Measurements from ENCODE around the gene RABL3. TPM values are rescaled to one million over a fixed set of nuclear protein-coding genes. Genes with fewer than 3 reads are reported as not detected.

RABL3 gene
- total and polyA plus RNA-seq, 2 of the 13 experiments (the other 11 are each of a cell fraction or from before 2014, with no cell fraction given): 4.8 to 31.9 TPM

DNA sequence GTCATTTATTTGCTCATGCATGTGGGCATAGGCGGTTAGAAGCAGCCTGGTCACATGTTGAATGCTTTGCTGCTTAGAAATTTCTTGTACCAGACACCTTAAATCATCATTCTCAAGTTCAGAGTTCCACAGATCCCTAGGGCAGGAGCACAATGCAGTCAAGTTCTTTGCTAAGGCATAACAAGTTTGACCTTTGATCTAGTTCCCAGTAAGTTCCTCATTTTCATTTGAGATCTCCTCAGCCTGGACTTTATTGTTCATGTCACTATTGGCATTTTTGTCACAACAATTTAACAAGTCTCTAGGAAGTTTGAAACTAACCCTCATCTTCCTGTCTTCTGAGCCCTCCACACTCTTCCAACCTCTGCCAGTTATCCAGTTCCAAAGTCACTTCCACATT lies 83.0 kb downstream of the RABL3 start (continued):
- TF ChIP-seq, protein P1, sequence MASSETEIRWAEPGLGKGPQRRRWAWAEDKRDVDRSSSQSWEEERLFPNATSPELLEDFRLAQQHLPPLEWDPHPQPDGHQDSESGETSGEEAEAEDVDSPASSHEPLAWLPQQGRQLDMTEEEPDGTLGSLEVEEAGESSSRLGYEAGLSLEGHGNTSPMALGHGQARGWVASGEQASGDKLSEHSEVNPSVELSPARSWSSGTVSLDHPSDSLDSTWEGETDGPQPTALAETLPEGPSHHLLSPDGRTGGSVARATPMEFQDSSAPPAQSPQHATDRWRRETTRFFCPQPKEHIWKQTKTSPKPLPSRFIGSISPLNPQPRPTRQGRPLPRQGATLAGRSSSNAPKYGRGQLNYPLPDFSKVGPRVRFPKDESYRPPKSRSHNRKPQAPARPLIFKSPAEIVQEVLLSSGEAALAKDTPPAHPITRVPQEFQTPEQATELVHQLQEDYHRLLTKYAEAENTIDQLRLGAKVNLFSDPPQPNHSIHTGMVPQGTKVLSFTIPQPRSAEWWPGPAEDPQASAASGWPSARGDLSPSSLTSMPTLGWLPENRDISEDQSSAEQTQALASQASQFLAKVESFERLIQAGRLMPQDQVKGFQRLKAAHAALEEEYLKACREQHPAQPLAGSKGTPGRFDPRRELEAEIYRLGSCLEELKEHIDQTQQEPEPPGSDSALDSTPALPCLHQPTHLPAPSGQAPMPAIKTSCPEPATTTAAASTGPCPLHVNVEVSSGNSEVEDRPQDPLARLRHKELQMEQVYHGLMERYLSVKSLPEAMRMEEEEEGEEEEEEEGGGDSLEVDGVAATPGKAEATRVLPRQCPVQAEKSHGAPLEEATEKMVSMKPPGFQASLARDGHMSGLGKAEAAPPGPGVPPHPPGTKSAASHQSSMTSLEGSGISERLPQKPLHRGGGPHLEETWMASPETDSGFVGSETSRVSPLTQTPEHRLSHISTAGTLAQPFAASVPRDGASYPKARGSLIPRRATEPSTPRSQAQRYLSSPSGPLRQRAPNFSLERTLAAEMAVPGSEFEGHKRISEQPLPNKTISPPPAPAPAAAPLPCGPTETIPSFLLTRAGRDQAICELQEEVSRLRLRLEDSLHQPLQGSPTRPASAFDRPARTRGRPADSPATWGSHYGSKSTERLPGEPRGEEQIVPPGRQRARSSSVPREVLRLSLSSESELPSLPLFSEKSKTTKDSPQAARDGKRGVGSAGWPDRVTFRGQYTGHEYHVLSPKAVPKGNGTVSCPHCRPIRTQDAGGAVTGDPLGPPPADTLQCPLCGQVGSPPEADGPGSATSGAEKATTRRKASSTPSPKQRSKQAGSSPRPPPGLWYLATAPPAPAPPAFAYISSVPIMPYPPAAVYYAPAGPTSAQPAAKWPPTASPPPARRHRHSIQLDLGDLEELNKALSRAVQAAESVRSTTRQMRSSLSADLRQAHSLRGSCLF (CRISPR knock-in tag; IDR thresholded peaks at IDR 0.05; ENCODE audit: borderline replicate concordance): no peak
- no peak for TF ChIP-seq RARA (CRISPR knock-in tag; IDR thresholded peaks at IDR 0.05)
- no peak for TF ChIP-seq ZNF776 (CRISPR knock-in tag; IDR thresholded peaks at IDR 0.05)
- no peak for TF ChIP-seq PHF5A (CRISPR knock-in tag; IDR thresholded peaks at IDR 0.05; ENCODE audit: low read depth, unreplicated experiment)
- no peak for TF ChIP-seq RBM39 (IDR thresholded peaks at IDR 0.05; ENCODE audit: low read depth, low read length, poor library complexity, severe bottlenecking)
- TF ChIP-seq, protein P2, sequence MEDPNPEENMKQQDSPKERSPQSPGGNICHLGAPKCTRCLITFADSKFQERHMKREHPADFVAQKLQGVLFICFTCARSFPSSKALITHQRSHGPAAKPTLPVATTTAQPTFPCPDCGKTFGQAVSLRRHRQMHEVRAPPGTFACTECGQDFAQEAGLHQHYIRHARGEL (CRISPR knock-in tag; IDR thresholded peaks at IDR 0.05): no peak
- no peak for TF ChIP-seq RBAK (CRISPR knock-in tag; IDR thresholded peaks at IDR 0.05)

DNA sequence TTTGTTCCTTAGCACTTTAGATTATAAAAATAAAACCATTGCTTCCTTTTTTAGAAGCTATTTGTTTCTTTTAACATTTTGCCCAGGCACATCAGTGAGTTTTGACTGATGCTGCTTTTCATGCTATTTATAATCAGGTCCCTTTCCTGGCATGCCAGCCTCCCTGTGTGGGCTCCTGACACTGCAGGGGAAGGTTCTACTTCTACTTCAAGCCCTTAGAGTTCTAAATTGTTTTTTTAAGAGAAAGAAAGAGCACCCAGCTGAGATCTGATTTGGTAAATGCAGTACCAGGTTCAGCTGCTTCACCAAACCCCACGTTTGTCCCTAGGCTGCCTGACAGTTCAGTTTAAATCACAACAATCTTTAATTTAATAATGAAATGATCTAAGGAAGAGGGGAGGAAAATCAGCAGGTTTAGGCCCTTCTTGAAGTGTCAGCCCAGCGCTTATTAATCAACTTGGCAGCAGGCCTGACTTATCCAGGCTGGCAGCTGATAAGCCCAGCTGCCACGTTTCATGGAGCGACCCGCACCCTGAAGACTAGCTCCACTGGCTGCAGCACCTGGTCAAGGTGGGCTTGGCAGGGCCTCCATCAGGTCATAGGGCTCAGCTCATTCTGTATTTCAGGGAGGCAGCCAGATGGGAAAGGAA lies 89.3 kb downstream of the RABL3 start:
- H4K20me1 ChIP-seq (ENCODE audit: insufficient read depth, low read length): peaks cover 25% of the 10 kb centered on the region; the same call in 1 of the 2 replicates
- H3K9ac ChIP-seq (ENCODE audit: insufficient read depth, low read depth, low read length): no peak overlapping the region
- peaks cover 4% of the 10 kb centered on the region for H3K79me2 ChIP-seq (ENCODE audit: insufficient read depth, low read length)
- no peak overlapping the region for H3K4me3 ChIP-seq (replicated peaks in 1 of 3; ENCODE audit: insufficient read depth in 1 of 3, low read depth in 2 of 3, low read length in 3 of 3)
- TF ChIP-seq RBM22 (optimal IDR thresholded peaks at IDR 0.05; ENCODE audit: low read length): peak; percentile 19
- TF ChIP-seq, protein P3, sequence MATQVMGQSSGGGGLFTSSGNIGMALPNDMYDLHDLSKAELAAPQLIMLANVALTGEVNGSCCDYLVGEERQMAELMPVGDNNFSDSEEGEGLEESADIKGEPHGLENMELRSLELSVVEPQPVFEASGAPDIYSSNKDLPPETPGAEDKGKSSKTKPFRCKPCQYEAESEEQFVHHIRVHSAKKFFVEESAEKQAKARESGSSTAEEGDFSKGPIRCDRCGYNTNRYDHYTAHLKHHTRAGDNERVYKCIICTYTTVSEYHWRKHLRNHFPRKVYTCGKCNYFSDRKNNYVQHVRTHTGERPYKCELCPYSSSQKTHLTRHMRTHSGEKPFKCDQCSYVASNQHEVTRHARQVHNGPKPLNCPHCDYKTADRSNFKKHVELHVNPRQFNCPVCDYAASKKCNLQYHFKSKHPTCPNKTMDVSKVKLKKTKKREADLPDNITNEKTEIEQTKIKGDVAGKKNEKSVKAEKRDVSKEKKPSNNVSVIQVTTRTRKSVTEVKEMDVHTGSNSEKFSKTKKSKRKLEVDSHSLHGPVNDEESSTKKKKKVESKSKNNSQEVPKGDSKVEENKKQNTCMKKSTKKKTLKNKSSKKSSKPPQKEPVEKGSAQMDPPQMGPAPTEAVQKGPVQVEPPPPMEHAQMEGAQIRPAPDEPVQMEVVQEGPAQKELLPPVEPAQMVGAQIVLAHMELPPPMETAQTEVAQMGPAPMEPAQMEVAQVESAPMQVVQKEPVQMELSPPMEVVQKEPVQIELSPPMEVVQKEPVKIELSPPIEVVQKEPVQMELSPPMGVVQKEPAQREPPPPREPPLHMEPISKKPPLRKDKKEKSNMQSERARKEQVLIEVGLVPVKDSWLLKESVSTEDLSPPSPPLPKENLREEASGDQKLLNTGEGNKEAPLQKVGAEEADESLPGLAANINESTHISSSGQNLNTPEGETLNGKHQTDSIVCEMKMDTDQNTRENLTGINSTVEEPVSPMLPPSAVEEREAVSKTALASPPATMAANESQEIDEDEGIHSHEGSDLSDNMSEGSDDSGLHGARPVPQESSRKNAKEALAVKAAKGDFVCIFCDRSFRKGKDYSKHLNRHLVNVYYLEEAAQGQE (IDR thresholded peaks at IDR 0.05; ENCODE audit: borderline replicate concordance in 1 of 2, low read depth in 1 of 2, low read length in 2 of 2): no peak
- TF ChIP-seq NR2F2 (IDR thresholded peaks at IDR 0.05; ENCODE audit: borderline replicate concordance, low read depth): no peak
- H3K9me3 ChIP-seq (ENCODE audit: low read length): no peaks in the 10 kb centered on the region
- H3K4me1 ChIP-seq (ENCODE audit: insufficient read depth, low read length): peaks cover 26% of the 10 kb centered on the region
- no peak for DNase-seq (ENCODE audit: low spot score)
- no peak overlapping the region for H2AFZ ChIP-seq (ENCODE audit: low read length)
- ChIA-PET CTCF (ENCODE audit: low intra/inter-chr PET ratio, low total read pairs) (no interaction called here), POLR2A (interaction anchor here (1.6 kb wide), 1 partner anchor 22 kb away, joined by 3 read pairs; no protein-coding TSS in a partner anchor)
- in situ Hi-C loops (cut with HindIII; ENCODE audit: extremely low pct_ligation_motif_present, low pct_unique_long_range_greater_than_20kb) (no loop called here), intact Hi-C loops (cut with micrococcal nuclease; ENCODE audit: unreplicated experiment) (no loop called here)
- H3K27me3 ChIP-seq (ENCODE audit: control insufficient read depth in 1 of 2, insufficient read depth in 2 of 2, low read length in 2 of 2): no peaks in the 10 kb centered on the region
- H3K36me3 ChIP-seq (replicated peaks in 1 of 2; ENCODE audit: control insufficient read depth in 1 of 2, insufficient read depth in 2 of 2, low read length in 2 of 2): peaks cover 34 to 88% of the 10 kb centered on the region in 2 experiments
- no peak for FAIRE-seq
- 98% methylated on average over 2 of the region's 5 CpGs for WGBS (ENCODE audit: low lambda C conversion rate)
- no TSS peak for BruUV-seq (replicated peaks)
- no peak overlapping the region for H3K27ac ChIP-seq (ENCODE audit: extremely low read length, insufficient read depth, low read length)
- H3K4me2 ChIP-seq (ENCODE audit: low read depth, low read length): no peak overlapping the region
- ATAC-seq: no peak

All from HepG2 (cell line).